CD4-positive, alpha-beta T cell treated with Interleukin-17A for 4 hours (primary cell): Measurements from ENCODE around the gene TOX2.

Source experiments
- DNase-seq: peaks from one replicate; pipeline ENCODE4 v3.0.0-alpha.2; 2020; ENCODE audit warnings: mixed read lengths

Gene TOX2

GRCh38 chr20:44085616-44086434 is 171.2 kb downstream of the TOX2 start:
- no peak for DNase-seq

GRCh38 chr20:44087051-44087856 is 172.6 kb downstream of the TOX2 start:
- no peak for DNase-seq

- DNase-seq = no peak
These were observed 173.1 kb downstream of the TOX2 start for GRCh38 chr20:44087857-44088120.

- DNase-seq = no peak
These were observed 175.5 kb downstream of the TOX2 start for GRCh38 chr20:44089987-44090674.

GRCh38 chr20:44091026-44091425 is 176.4 kb downstream of the TOX2 start:
- no peak for DNase-seq

- peak; percentile 47 for DNase-seq
These were observed 178.0 kb downstream of the TOX2 start for GRCh38 chr20:44092551-44093248.

- DNase-seq = no peak
These were observed 178.6 kb downstream of the TOX2 start for GRCh38 chr20:44093249-44093582.

- DNase-seq = no peak
These were observed 181.2 kb downstream of the TOX2 start for GRCh38 chr20:44095831-44096230.

- no peak for DNase-seq
These were observed 183.0 kb downstream of the TOX2 start for GRCh38 chr20:44097521-44098255.

GRCh38 chr20:44098256-44098630 is 183.6 kb downstream of the TOX2 start:
- DNase-seq = no peak

- no peak for DNase-seq
These were observed 184.0 kb downstream of the TOX2 start for GRCh38 chr20:44098657-44099056.

GRCh38 chr20:44099832-44100231 is 185.2 kb downstream of the TOX2 start:
- no peak for DNase-seq

- no peak for DNase-seq
These were observed 187.9 kb downstream of the TOX2 start for GRCh38 chr20:44102582-44102981.

- no peak for DNase-seq
These were observed 190.3 kb downstream of the TOX2 start for GRCh38 chr20:44104798-44105517.

GRCh38 chr20:44106615-44107014 is 192.0 kb downstream of the TOX2 start:
- DNase-seq = no peak

- no peak for DNase-seq
These were observed 195.3 kb downstream of the TOX2 start for GRCh38 chr20:44109951-44110361.

GRCh38 chr20:44110816-44111568 is 196.3 kb downstream of the TOX2 start:
- DNase-seq = no peak

GRCh38 chr20:44111712-44112335 is 197.2 kb downstream of the TOX2 start:
- DNase-seq = no peak

GRCh38 chr20:44112456-44112855 is 197.8 kb downstream of the TOX2 start:
- no peak for DNase-seq

GRCh38 chr20:44112889-44113617 is 198.4 kb downstream of the TOX2 start:
- DNase-seq = no peak
